GM19467 (cell line): Measurements from ENCODE around the gene MORN1.
"Not testable (repeated sequence)": the region's sequence is repeated elsewhere in the genome, so short reads cannot be mapped to it uniquely, and the experiment has no call there.

Experiments used
- ATAC-seq: cut with Tn5 transposase; IDR thresholded peaks from one replicate; pipeline ENCODE4 v1.9.1; 2021; ENCODE audit warnings: mild to moderate bottlenecking, moderate library complexity; ENCODE audit not compliant: unreplicated experiment

Gene MORN1

GRCh38 chr1:2341706-2342383 is 49.5 kb downstream of the MORN1 start:
- ATAC-seq: no peak

DNA sequence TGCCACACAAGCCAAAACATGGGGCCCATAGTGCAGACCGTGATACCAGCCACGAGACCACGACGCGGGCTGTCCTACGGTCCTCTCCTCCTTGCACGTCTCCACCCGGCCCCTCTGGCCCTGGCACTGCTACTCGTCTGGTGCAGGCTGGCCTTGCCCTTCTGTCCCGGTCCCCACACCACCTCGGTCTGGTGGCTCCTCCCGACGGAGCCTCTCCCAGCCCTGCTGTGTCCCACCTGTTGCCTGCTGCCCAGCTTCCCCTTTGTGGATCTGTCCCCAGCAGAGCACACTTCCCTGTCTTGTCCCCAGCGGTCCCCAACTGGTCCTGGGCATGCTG is 50.5 kb downstream of the MORN1 start:
- no peak for ATAC-seq

GRCh38 chr1:2340086-2340917 is 51.1 kb downstream of the MORN1 start:
- no peak for ATAC-seq

DNA sequence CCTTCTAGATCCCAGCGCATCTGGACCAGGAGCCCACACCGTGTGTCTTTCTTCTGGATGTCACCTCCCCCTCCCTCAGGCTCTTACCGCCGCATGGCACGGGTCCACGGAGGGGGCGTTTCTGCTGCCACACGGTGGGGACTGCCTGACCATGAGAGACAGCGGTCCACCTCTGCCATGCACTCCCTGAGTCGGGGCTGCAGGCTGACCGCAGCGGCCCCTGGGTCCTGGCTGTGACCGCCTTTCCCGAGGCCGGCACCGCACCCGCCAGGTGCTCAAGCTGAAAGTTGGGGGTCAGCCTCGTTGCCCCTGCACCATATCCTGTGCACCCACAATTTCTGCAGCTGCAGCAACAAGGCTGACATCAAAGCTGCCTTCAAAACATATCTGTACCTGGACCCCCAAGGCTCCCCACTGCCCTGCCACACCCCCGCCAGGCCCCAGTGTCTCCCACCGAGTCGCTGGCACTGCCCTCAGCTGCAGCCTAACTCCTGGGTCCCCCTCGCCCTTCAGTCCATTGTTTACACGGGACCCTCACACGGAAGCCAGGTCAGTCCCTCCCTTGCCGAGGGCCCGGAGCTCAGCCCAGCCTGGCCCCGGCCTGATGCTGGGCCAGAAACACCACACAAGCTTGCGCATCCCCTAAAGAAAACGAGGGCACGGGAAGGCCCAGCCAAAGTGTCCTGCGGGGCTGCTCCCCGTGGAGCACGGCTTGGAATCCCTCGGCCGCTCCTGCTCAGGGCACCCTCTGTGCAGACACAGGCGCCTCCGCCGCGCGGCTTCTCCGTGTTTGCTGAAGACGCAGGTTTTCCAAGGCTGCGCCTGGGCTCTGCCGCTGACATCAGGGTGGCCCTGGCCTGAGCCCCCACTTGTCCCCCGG is 51.9 kb downstream of the MORN1 start:
- no peak for ATAC-seq

- ATAC-seq: no peak
These were observed 53.9 kb downstream of the MORN1 start for GRCh38 chr1:2337501-2337900.

- ATAC-seq: no peak
These were observed 54.3 kb downstream of the MORN1 start for GRCh38 chr1:2337081-2337480.

GRCh38 chr1:2336499-2336898 is 54.9 kb downstream of the MORN1 start:
- ATAC-seq: no peak

DNA sequence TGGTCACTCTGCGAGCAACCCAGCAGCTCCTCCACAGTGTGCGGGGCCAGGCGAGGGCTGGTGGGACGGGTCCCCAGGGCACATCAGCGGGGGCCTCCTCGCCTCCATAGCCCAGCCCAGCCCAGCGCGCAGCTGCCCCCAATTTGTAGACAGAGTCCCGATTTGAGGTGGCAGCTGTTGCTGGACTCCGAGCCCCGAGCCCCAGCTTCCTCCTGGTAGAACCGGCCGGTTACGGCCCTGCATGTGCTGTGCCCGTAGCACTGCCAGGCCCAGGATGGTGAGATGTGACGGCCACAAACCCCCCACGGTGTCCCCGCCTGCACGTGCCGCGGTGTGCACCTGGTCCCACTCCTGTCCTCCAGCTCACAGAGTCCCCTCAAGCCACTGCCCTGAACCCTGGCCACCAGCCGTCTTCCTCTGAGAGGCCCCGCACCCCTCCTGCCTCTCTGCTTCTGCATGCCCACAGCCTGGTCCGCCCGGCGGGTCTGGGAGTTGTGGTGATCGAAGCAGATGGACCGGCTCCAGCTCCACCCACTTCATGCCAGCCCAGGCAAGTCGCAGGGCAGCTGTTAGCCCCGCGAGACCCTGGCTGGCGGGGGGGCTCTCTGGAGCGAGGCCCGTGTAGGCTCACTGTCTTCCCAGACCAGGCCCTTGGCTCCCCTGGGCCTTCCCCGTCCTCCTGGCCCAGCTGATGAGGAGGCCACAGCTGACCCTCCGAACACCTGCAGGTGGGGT is 55.5 kb downstream of the MORN1 start:
- no peak for ATAC-seq

DNA sequence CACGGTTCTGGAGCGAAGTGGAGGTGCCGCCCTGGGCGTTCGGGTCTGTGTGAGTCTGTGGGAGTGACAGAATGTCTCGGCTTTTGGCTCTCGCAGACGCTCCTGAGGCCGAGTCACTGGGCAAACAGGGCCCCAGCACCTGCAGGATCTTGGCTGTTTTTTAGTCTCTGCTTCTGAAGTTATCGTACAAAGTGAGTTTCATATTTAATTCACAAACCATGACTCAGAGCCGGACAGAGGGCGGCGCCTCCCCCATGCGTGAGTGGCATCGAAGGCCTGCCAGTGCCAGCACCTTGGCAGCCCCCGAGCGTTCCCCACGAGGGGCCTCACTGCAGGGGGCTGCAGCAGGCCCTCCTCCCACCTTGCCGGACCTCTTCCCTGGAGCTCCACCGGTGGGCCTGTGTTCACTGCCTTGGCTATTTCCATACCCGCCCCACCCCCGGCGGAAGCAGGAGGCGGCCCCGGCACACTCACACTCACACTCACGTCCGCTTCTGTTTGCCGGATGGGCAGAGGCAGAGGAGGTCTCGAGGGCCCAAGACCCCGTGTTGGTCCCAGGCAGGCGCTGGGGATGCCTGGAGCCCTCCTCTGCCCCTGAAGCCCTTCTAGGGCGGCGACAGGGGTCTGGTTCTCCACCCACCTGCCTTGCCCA is 56.3 kb downstream of the MORN1 start:
- no peak for ATAC-seq

- ATAC-seq: no peak
These were observed 57.0 kb downstream of the MORN1 start for GRCh38 chr1:2334366-2334765.

DNA sequence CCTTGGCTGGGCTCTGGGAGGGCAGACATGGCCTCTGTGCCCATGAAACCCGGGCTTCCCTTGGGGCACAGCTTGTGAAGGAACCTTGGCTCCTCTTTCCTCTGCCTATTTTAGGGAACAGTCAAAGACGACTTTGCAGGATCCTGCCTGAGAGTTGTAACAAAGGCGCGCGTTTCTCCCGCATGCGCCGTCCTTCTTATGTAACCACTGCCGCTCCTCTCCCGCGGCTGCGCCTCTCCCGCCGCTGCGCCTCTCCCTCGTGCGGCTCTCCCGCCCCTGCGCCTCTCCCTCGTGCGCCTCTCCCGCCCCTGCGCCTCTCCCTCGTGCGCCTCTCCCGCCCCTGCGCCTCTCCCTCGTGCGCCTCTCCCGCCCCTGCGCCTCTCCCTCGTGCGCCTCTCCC is 59.8 kb downstream of the MORN1 start:
- ATAC-seq: not testable (repeated sequence)

GRCh38 chr1:2331200-2331544 is 60.2 kb downstream of the MORN1 start:
- no peak for ATAC-seq

- ATAC-seq: no peak
These were observed 60.7 kb downstream of the MORN1 start for GRCh38 chr1:2330519-2331199.

GRCh38 chr1:2330035-2330434 is 61.3 kb downstream of the MORN1 start:
- ATAC-seq: no peak

DNA sequence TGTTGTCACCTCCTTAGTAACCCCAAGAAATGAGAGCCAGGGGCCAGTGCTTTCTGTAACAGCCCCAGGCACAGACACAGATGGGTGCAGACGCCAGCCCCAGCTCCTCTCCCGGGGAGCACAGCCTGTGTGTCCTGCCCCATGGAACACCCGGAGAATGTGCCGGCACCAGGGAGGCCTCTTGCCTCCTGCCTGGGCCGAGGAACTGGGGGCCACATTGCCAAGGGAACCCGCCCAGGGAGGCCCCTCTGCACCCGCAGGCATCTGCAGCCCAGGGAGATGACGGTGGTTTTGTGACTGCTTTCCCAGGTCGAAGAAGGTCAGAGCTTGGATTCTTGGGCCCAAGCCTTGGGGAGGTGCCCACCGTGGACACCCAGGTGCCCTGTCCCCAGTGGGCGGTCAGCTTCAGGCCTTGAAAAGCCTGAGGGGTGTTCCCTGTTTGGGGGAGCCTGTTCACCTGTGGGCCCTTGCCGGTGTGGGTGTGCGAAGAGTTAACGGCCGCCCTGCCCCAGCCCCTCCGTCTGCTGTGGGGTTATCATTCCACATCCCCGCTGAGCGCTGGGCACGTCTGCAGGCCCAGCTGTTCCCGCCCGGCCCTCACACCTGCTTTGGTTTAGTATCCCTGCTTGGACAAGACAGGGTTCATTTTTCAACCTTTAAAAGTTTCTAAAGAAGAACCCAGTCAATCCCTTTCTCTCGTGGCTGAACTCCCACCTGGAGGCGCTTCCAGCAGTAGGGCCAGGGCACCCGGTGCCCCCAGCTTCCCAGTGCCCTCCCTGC is 62.5 kb downstream of the MORN1 start:
- ATAC-seq: no peak

- ATAC-seq: no peak
These were observed 63.5 kb downstream of the MORN1 start for GRCh38 chr1:2327841-2328240.

GRCh38 chr1:2327162-2327561 is 64.2 kb downstream of the MORN1 start:
- ATAC-seq: not testable (repeated sequence)

DNA sequence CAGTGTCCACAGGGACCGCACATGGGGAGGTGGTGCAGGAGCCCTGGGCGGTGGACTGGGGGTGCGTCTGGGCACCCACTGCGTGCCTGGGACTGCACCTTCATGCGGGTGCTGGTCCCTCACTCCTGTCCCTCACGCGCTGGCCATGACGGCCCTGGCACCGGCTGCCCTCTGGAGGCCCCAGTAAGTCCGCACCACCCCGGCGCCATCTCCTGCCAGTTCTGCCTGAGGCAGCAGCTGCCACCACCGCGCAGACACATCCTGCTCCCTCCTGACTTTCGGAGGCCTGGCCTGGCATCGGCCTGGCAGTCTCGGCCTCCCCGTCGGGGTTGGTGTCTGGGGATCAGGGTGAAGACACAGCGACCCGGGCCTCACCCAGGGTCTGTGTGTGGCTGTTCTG is 64.8 kb downstream of the MORN1 start:
- ATAC-seq: no peak
